ENCODE data around the gene DLEC1.
"Not testable (repeated sequence)": the region's sequence is repeated elsewhere in the genome, so short reads cannot be mapped to it uniquely, and the experiment has no call there.

DLEC1 gene

DNA sequence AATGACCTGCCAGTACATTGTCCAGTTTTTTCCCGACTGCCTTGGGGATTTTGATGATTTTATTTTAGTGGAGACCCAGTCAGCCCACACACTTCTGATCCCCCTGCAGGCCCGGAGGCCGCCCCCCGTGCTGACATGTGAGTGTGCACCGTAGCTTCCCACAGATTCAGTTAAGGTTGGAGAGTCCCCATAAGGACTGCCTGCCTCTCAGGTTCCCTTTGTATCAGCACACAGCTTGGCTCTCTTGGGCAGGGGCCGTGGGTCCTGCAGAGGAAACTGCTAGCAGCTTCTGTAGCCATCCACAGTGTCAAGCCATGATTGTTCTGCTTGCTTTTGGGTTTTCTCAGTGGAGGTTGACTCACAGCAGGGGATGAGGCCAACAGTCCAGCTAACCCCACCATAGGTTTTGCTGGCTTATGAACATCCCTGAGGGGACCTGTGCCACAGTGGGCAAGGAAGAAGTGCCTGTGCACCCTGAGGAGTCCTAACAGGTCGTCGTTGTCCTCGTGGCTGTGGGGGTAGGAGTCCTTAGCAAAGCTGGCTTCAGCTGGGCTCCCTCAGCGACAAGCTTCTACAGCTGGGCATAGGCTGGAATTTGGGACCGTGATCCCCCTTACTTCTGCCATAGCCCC is 46.4 kb downstream of the DLEC1 start:
- Histone ChIP-seq H3K4me1 (ENCODE audit: control insufficient read depth, insufficient read depth, low read length) (peaks cover 2% of the 10 kb centered on the region), H3K4me3 (ENCODE audit: low read length in 2 of 2) (no peak overlapping the region), H3K36me3 (ENCODE audit: control insufficient read depth in 2 of 2, insufficient read depth in 2 of 2, low read length in 2 of 2) (no peaks in the 10 kb centered on the region), H3K9me3 (ENCODE audit: control insufficient read depth in 2 of 2, low read length in 2 of 2) (peaks cover 3 to 8% of the 10 kb centered on the region in 2 donors), H3K27ac (ENCODE audit: low read length) (no peak overlapping the region), H3K9ac (ENCODE audit: low read length in 2 of 2) (no peak overlapping the region), H3K27me3 (ENCODE audit: control insufficient read depth in 1 of 2, insufficient read depth in 2 of 2, low read length in 2 of 2) (no peaks in the 10 kb centered on the region)

DNA sequence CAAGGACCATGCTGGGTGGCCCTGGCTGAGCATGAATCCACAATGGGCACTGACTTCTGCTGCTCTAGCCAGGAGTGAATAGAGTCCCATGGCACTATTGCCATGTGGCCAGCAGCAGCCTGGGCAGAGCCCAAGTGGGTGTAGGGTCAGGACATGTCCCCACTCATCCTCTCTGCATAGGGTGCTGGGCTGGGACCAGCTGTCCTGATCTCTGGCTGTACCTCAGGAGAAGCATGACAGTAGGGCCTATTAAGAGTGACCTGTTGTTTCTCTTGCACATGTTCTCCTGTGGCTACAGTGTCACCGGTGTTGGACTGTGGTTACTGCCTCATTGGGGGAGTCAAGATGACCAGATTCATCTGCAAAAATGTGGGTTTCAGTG is 46.9 kb downstream of the DLEC1 start:
- Histone ChIP-seq H3K4me3 (ENCODE audit: low read length in 2 of 2) (no peak overlapping the region), H3K36me3 (ENCODE audit: control insufficient read depth in 2 of 2, insufficient read depth in 2 of 2, low read length in 2 of 2) (no peaks in the 10 kb centered on the region), H3K27ac (ENCODE audit: low read length) (no peak overlapping the region), H3K9ac (ENCODE audit: low read length in 2 of 2) (no peak overlapping the region), H3K4me1 (ENCODE audit: control insufficient read depth, insufficient read depth, low read length) (peaks cover 2% of the 10 kb centered on the region), H3K9me3 (ENCODE audit: control insufficient read depth in 2 of 2, low read length in 2 of 2) (peaks cover 3 to 8% of the 10 kb centered on the region in 2 donors), H3K27me3 (ENCODE audit: control insufficient read depth in 1 of 2, insufficient read depth in 2 of 2, low read length in 2 of 2) (no peaks in the 10 kb centered on the region)

DNA sequence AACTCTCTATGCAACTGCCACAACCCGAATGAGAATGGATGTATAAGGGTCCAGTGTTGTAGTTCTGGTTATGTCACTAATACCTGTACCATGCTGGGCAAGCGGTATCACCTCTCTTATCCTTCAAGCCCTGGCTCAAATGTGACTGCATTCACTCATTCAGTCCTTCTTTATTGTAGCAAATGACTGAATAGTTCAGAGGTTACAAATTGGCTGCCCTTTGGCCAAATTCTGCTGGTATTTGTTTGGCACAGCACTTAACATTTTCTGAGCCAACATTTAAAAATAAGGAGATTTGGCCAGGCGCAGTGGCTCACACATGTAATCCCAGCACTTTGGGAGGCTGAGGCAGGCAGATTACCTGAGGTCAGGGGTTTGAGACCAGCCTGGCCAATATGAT is 47.5 kb downstream of the DLEC1 start:
- Histone ChIP-seq H3K4me1 (ENCODE audit: control insufficient read depth, insufficient read depth, low read length) (peaks cover 2% of the 10 kb centered on the region), H3K9me3 (ENCODE audit: control insufficient read depth in 2 of 2, low read length in 2 of 2) (peaks cover 3 to 8% of the 10 kb centered on the region in 2 donors), H3K27me3 (ENCODE audit: control insufficient read depth in 1 of 2, insufficient read depth in 2 of 2, low read length in 2 of 2) (no peaks in the 10 kb centered on the region), H3K4me3 (ENCODE audit: low read length in 2 of 2) (no peak overlapping the region), H3K36me3 (ENCODE audit: control insufficient read depth in 2 of 2, insufficient read depth in 2 of 2, low read length in 2 of 2) (no peaks in the 10 kb centered on the region), H3K27ac (ENCODE audit: low read length) (no peak overlapping the region), H3K9ac (ENCODE audit: low read length in 2 of 2) (no peak overlapping the region)

DNA sequence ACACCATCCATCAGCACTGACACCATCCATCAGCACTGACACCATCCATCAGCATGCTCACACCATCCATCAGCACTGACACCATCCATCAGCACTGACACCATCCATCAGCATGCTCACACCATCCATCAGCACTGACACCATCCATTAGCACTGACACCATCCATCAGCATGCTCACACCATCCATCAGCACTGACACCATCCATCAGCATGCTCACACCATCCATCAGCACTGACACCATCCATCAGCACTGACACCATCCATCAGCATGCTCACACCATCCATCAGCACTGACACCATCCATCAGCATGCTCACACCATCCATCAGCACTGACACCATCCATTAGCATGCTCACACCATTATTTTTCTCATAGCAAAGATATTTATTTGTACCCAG is 48.3 kb downstream of the DLEC1 start:
- not testable (repeated sequence) for H3K27me3 ChIP-seq (ENCODE audit: control insufficient read depth in 1 of 2, insufficient read depth in 2 of 2, low read length in 2 of 2); H3K9ac ChIP-seq (ENCODE audit: low read length in 2 of 2); H3K27ac ChIP-seq (ENCODE audit: low read length); H3K9me3 ChIP-seq (ENCODE audit: control insufficient read depth in 2 of 2, low read length in 2 of 2); H3K4me1 ChIP-seq (ENCODE audit: control insufficient read depth, insufficient read depth, low read length); H3K4me3 ChIP-seq (ENCODE audit: low read length in 2 of 2); H3K36me3 ChIP-seq (ENCODE audit: control insufficient read depth in 2 of 2, insufficient read depth in 2 of 2, low read length in 2 of 2)

DNA sequence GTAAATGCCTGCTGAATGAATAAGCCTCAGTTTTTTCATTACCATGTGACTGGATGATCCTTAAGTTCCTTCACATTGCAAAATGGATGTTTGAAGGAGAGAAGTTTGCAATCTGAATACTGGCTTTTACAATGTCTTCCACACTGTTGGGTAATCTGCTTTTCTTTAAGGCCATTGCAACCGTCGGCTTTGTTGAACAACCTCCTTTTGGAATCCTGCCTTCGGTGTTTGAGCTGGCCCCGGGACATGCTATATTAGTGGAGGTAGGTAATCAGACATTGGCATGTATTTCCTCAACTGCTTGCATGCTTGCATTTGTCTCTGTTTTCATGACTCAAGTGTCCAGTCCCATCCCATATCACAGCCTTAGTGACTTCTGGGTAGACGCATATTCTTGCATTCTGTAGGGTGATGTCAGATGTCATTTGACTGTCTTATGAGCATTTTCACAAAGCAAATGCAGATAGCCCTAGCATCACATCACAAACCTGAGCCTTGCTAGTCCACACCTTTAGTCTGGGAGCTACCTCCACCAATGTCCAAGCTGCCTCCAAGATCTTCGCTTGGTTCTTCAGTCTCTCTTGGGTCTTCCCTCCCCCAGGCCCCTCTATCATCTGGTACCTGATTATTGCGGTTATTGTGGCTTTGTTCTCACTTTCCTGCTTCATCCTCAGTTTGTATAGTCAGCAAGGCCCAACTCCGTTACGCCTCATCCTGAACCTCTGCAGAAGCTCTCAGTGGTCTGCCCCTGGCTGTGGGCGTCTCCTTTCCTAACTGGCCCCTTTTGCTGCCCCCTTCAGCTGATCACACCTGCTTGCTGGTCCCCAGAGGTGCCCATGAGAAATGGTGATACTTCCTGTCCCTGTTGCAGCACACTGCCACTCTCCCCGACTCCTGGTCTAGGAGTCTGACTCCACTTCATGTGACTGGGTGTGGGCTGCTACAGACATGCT is 49.4 kb downstream of the DLEC1 start:
- Histone ChIP-seq H3K27ac (ENCODE audit: low read length) (no peak overlapping the region), H3K4me3 (ENCODE audit: low read length in 2 of 2) (no peak overlapping the region), H3K36me3 (ENCODE audit: control insufficient read depth in 2 of 2, insufficient read depth in 2 of 2, low read length in 2 of 2) (no peaks in the 10 kb centered on the region), H3K9ac (ENCODE audit: low read length in 2 of 2) (no peak overlapping the region), H3K4me1 (ENCODE audit: control insufficient read depth, insufficient read depth, low read length) (peaks cover 2% of the 10 kb centered on the region), H3K9me3 (ENCODE audit: control insufficient read depth in 2 of 2, low read length in 2 of 2) (peaks cover 3 to 8% of the 10 kb centered on the region in 2 donors), H3K27me3 (ENCODE audit: control insufficient read depth in 1 of 2, insufficient read depth in 2 of 2, low read length in 2 of 2) (no peaks in the 10 kb centered on the region)

DNA sequence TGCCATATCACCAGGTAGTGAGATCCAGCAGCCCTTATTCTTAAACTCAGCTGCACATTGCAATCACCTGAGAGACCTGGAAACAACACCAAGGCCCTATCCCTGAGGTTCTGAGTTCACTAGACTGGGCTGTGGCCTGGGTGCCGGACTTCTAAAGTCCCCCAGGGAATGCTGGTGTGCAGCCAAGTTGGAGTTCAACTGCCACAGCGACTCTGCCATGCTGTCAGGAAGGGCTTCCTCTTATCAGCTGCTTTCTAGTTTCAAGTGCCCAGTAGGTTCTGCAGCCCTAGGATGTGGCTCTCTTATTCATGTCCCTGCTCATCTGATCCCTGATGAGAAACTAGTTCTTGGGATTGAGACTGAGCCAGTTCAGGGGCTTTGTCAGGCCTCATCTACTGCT is 50.2 kb downstream of the DLEC1 start:
- Histone ChIP-seq H3K9me3 (ENCODE audit: control insufficient read depth in 2 of 2, low read length in 2 of 2) (peaks cover 3 to 4% of the 10 kb centered on the region in 2 donors), H3K36me3 (ENCODE audit: control insufficient read depth in 2 of 2, insufficient read depth in 2 of 2, low read length in 2 of 2) (no peaks in the 10 kb centered on the region), H3K4me3 (ENCODE audit: low read length in 2 of 2) (no peak overlapping the region), H3K9ac (ENCODE audit: low read length in 2 of 2) (no peak overlapping the region), H3K27me3 (ENCODE audit: control insufficient read depth in 1 of 2, insufficient read depth in 2 of 2, low read length in 2 of 2) (no peaks in the 10 kb centered on the region), H3K27ac (ENCODE audit: low read length) (no peak overlapping the region), H3K4me1 (ENCODE audit: control insufficient read depth, insufficient read depth, low read length) (peaks cover 2% of the 10 kb centered on the region)

DNA sequence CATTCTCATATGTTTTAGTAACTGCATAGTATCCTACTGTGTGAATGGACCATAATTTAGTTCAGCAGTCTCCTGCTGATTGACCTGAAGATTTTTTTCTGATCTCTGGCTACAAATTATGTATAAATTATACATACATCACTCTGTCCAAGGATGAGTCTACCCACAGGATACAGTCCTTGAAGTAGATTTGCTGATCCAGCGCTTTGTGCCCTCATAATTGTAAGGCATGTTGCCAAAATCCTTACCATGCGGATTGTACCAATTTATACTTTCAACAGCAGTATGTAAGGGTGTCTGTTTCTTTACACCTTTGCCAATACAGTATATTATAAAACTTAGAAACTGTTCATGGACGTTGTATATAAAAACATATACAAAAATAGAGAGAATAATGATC is 51.4 kb downstream of the DLEC1 start:
- H3K9ac ChIP-seq (ENCODE audit: low read length in 2 of 2) = no peak overlapping the region
- no peaks in the 10 kb centered on the region for H3K9me3 ChIP-seq (ENCODE audit: control insufficient read depth in 2 of 2, low read length in 2 of 2)
- no peak overlapping the region for H3K27ac ChIP-seq (ENCODE audit: low read length)
- no peak overlapping the region for H3K4me3 ChIP-seq (ENCODE audit: low read length in 2 of 2)
- peaks cover 2% of the 10 kb centered on the region for H3K4me1 ChIP-seq (ENCODE audit: control insufficient read depth, insufficient read depth, low read length)
- no peaks in the 10 kb centered on the region for H3K36me3 ChIP-seq (ENCODE audit: control insufficient read depth in 2 of 2, insufficient read depth in 2 of 2, low read length in 2 of 2)
- no peaks in the 10 kb centered on the region for H3K27me3 ChIP-seq (ENCODE audit: control insufficient read depth in 1 of 2, insufficient read depth in 2 of 2, low read length in 2 of 2)

DNA sequence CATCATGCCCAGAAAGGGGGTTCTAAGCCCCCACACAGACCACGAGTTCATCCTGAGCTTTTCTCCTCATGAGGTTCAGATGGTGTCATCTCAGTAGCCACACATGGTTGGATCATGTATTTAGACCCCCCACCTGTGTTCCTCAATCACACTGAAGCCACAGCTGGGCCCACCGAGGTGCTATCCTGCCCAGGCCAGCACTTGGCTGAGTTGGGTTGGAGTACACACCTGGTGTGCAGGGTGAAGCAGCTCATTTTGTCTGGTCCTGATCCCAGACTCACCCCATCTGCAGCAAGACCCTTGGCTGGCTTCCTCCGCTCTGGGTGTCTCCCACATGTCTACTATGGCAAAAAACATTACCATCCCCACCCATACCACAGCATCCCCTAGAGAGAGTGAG is 56.0 kb downstream of the DLEC1 start:
- Histone ChIP-seq H3K9ac (ENCODE audit: low read length in 2 of 2) (no peak overlapping the region), H3K4me3 (ENCODE audit: low read length in 2 of 2) (no peak overlapping the region), H3K27me3 (ENCODE audit: control insufficient read depth in 1 of 2, insufficient read depth in 2 of 2, low read length in 2 of 2) (no peaks in the 10 kb centered on the region), H3K36me3 (ENCODE audit: control insufficient read depth in 2 of 2, insufficient read depth in 2 of 2, low read length in 2 of 2) (no peaks in the 10 kb centered on the region), H3K4me1 (ENCODE audit: control insufficient read depth, insufficient read depth, low read length) (no peaks in the 10 kb centered on the region), H3K27ac (ENCODE audit: low read length) (no peak overlapping the region), H3K9me3 (ENCODE audit: control insufficient read depth in 2 of 2, low read length in 2 of 2) (no peaks in the 10 kb centered on the region)

DNA sequence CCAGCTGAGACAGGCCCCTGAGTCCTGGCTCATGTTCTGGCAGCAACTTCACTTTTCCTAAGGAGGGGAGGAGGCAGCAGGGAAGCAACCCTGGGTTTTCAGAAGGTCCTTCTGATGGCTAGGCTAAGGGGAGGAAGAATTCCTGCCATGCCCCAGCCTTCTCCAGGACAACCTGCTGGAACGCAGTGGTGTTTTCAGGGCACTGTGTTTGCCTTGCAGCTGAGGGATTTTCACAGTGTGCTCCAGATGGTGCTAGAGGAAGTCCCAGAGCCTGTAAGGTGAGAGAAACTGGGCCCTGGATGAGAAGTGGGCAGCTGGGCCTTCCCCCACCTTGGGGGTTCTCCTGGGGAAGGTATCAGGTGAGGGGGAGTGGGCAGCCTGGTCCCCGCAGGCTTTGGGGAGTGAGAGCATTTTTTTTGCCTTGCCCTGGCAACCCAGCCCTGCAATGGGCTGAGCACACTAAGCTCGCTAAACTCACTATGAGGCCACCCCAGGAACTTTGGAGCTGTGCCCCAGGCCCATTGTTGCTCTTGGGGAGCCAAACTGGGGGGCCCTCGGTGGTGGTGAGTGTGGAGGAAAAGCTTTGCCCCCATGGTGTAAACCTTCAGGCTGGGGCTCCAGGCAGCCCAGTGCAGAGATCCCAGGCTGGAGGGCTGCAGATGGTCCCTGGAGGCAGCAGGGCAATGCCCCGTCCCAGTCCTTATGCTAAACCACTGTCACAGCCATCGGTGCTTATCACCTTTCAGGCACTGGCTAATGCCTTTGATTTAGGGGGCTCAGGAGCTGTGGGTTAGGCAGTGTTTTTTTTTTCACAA is 56.9 kb downstream of the DLEC1 start:
- Histone ChIP-seq H3K27ac (ENCODE audit: low read length) (no peak overlapping the region), H3K4me3 (ENCODE audit: low read length in 2 of 2) (no peak overlapping the region), H3K36me3 (ENCODE audit: control insufficient read depth in 2 of 2, insufficient read depth in 2 of 2, low read length in 2 of 2) (no peaks in the 10 kb centered on the region), H3K9ac (ENCODE audit: low read length in 2 of 2) (no peak overlapping the region), H3K9me3 (ENCODE audit: control insufficient read depth in 2 of 2, low read length in 2 of 2) (no peaks in the 10 kb centered on the region), H3K4me1 (ENCODE audit: control insufficient read depth, insufficient read depth, low read length) (no peaks in the 10 kb centered on the region), H3K27me3 (ENCODE audit: control insufficient read depth in 1 of 2, insufficient read depth in 2 of 2, low read length in 2 of 2) (no peaks in the 10 kb centered on the region)

DNA sequence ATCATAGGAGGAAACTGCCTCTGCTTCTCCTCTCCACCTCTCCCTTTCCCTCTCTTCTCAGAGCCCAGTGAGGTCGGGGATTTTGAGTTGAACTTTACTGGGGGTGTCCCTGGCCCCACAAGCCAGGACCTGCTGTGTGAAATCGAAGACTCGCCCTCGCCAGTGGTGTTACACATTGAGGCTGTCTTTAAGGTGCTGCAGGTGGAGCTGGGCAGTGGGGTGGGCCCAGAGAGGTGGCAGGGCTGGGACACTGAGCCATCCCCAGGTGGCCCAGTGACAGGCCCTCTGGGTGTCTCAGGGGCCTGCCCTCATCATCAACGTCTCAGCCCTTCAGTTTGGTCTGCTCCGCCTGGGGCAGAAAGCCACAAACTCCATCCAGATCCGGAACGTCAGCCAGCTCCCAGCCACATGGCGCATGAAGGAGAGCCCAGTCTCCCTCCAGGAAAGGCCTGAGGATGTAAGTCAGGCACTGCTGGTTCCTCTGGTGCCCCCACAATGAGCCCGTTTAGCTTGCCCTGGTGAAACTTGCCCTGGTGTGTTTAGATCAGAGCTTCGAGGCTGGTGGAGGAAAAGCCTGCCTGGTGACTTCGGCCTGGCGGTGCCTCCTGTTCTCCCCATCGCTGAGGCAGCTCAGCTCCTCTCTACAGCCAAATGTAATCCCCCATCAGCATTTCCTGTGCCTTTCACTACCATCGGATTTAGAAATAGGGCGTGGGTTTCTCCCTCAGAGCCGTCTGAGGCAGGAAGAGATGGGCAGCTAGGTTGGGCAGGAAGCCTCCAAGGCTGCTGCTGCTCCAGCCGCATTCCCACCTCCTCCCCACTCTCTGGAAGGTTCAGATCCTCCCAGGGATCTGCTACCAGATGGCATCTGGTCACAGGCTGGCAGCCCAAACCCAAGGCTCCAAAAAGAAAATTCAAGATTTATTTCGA is 58.7 kb downstream of the DLEC1 start:
- H3K36me3 ChIP-seq (ENCODE audit: control insufficient read depth in 2 of 2, insufficient read depth in 2 of 2, low read length in 2 of 2) = no peaks in the 10 kb centered on the region
- H3K4me1 ChIP-seq (ENCODE audit: control insufficient read depth, insufficient read depth, low read length) = no peaks in the 10 kb centered on the region
- H3K9me3 ChIP-seq (ENCODE audit: control insufficient read depth in 2 of 2, low read length in 2 of 2) = no peaks in the 10 kb centered on the region
- no peak overlapping the region for H3K4me3 ChIP-seq (ENCODE audit: low read length in 2 of 2)
- H3K27me3 ChIP-seq (ENCODE audit: control insufficient read depth in 1 of 2, insufficient read depth in 2 of 2, low read length in 2 of 2) = no peaks in the 10 kb centered on the region
- H3K9ac ChIP-seq (ENCODE audit: low read length in 2 of 2) = no peak overlapping the region
- no peak overlapping the region for H3K27ac ChIP-seq (ENCODE audit: low read length)
